NCI-H187 (cell line): ENCODE results near the gene FERMT2.
"Not testable (repeated sequence)": the region's sequence is repeated elsewhere in the genome, so short reads cannot be mapped to it uniquely, and the experiment has no call there.

Experiments used
- DNase-seq, 2 experiments: peaks; one replicate each; lab custom pipeline; 2025; lab: John Stamatoyannopoulos, UW

FERMT2 gene

DNA sequence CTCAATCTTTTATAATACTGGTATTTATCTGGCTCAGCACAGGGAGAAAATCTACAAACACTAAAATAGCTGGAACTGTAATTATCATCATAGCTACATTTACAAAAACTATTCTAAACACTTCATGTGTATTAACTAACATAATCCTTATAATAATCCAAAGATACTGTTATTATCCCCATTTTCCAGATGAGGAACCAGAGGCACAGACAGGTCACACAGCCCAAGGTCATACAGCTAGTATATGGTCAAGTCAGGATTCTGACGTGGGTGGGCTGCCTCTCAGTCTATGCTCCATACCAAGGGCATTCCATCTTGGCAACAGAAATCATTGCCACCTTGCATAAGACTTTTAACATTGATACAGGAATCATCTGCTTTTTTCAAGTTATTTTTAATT is 11.4 kb downstream of the FERMT2 start:
- no peak for DNase-seq

- DNase-seq: no peak
Observed at GRCh38 chr14:52937869-52938268, 13.0 kb downstream of the FERMT2 start.

DNA sequence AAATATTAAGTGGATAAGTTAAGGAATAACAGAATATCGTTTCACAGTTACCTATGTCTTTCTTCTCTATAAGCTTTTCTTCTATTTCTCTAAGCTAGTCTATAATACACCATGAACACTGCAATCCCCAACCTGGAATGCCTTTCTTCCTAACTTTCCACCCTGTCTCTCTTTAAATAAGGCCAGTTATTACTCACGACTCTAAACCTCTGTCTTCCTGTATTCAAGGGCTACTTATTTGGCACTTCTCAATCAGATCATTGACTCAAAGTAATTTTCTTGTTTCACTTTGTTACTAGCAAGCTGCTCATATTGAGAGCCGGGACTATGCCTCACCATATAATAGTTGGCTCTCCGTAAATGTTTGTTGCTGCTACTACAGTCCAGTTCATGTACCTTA is 13.5 kb downstream of the FERMT2 start:
- DNase-seq: no peak

DNA sequence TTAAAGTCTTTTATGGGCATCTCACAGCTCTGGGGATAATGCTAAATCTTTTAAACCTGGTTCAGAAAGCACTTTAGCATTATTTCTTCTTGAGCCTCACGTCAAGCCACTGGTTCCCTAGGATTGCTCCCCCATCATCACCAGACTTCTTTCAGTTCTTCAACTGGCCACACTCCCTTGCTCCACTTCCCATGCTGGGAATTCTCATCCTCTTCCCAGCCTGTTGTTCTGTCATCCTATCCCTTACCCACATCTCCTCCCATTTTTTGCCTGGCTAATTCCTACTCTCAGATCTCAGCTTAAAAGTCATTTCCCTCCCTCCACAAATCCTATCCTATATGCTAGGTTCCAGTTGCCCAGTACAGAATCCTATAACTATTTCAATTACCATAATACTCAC is 14.4 kb downstream of the FERMT2 start:
- no peak for DNase-seq

GRCh38 chr14:52935833-52936232 is 15.0 kb downstream of the FERMT2 start:
- DNase-seq: no peak

GRCh38 chr14:52934762-52935161 is 16.1 kb downstream of the FERMT2 start:
- DNase-seq: no peak

DNA sequence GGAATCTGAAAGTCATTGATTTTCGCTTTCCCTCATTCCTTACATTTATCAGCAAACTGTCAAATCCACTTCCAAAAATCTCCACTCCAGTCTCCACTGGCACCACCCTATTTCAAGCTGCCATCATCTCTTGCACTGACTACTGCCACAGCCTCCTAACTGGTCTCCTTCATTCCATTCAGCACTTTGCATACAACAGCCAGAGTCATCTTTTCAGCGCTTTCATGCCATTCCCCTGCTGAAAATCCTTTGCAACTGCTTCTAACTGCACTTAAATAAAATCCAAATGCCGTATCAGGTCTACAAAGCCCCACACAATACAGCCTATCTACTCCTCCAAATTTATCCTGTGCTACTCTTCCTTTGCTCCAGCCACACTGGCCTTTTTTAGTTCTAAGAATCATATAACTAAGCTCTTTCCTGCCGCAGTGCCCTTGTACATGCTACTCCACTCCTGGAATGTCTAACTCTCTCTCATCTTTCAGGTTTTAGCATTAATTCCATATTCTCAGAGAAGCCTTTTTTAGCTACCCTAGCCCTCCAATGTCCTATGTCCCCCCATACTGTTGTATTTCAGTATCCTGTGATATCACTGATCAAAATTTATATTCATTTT is 21.6 kb downstream of the FERMT2 start:
- no peak for DNase-seq

DNA sequence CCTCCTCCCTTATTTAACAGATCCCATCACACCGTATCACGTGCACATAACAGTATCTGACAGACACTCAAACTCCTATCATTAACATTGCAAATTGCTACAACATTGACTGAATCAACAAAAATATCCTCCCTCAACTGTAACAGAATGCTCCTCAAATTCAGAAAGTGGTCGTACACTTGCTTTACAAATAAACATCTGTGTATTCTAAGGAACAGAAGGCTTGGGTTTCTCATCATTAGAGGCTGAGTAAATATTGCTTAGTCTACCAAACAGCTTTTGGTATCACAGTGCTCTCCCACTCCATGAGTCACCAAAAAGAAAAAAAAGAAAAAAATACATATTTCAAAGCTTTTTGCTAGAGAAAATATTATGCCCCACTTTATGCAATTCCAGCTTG is 23.9 kb downstream of the FERMT2 start:
- DNase-seq: no peak

DNA sequence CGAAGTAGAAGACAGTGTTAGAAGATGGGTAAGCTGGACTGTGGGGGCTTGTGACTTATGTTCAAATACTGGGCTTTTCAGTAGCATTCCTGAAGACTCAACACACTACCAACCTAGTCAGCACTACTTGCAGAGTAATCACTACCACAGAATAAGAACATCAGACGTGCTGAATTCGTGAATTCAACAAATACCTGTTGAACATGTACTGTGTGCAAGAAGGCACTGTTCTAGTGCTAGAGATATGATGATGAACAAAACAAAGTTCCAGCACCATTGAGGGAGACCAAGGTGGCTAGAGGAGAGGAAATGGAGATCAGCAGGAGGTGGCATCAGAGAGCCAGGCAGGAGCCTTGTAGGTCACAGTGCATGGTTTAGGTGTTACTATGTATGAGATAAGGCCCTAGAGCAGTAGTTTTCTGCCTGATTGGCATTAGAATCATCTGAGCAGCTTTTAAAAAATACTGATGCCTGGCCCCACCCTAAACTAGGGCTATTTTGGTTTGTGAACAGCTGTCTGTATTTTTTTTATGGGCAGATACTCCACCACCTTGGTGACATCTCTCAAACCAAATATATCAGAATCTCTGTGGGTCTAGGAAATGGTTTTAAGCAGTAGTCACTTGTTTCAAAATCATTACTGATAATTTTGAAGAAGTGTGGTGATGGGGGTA is 26.8 kb downstream of the FERMT2 start:
- DNase-seq: no peak

DNA sequence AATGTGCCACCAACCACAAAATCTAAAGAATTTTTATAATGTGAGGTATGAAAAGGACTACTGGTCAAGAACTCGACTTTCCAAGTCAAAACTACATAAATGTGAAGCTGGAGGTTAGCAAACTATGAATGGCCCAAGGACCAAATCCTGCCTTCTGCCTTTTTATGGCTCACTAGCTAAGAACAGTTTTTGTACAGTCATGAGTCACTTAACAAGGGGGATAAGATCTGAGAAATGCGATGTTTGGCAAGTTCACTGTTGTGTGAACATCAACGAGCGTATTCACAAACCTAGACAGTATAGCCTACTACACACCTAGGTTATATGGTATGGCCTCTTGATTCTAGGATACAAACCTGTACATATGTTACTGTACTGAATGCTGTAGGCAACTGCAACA is 28.2 kb downstream of the FERMT2 start:
- DNase-seq: no peak

DNA sequence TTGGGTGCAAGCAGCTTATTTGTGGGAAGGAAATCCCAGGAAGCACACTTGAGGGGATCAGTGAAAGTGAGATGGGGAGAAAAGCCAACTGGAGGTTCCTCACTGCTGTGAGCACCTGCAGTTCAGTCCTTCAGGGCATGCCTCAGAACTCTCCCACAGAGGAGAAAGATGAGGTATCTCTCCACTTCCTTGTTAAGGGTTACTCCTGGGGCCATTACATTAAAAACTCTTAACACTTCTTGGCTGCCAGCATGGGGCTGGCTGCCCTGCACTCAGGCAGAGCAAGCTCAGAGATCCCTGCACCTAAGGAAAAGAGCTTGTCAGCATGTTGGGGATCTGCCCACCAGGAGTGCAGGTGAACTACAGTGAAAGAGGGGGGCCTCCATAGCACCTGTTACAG is 28.8 kb downstream of the FERMT2 start:
- DNase-seq: no peak

GRCh38 chr14:52920411-52920810 is 30.4 kb downstream of the FERMT2 start:
- DNase-seq: not testable (repeated sequence)

DNA sequence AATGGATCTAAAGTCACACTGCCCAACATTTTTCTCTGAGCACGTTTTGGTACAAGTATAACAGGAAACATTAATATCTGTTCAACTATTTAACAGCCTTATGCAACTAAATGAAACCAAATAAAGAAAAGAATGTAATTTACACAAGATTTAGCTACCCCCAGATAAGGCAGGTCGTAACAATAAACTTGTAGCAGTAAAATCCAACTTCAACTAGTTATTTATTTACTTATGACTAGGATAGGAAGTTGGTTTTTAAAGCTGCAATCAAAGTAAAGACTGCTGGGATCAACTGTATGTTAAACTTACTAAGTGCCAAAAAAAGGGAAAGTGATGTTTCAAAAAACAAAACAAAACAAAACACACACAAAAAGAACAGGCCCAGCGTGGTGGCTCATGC is 30.9 kb downstream of the FERMT2 start:
- no peak for DNase-seq

DNA sequence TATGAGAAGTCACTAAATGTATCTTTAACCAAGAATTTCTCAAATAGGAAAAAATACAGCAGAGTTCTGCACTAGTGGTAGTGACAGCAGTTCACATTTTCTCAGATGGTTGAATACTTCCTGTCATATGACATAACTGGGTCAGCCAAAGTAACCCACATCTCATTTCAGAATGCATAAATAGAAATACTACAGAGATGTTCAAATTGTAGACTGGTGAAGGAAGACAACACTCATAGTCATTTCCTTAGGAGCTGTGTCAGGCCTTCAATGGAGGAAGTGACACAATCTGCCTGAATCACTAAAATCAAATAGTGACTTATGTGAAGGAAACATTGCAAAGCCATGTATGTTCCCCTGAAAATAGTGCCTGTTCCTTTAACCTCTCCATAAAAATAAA is 32.4 kb downstream of the FERMT2 start:
- no peak for DNase-seq

DNA sequence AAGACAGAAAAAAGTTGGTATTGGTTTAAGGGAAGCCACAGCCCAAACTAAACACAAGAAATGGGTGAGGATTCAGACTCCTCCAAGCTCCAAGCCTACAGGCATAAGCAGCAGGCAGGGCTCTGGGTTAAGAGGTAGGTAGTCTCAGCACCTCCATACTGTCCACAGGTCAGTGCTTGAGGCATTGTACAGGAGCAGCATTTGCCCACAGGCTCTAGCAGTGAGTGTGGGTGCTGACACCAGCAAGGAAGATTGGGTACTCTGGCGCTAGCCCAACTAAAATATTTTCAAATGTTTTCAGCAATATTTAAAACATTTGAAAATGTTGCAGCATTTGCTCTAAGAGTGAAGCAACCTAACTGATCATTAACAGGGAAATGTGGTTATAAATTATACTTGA is 33.1 kb downstream of the FERMT2 start:
- no peak for DNase-seq

- no peak for DNase-seq
Observed at GRCh38 chr14:52914295-52914694, 36.6 kb downstream of the FERMT2 start.

- DNase-seq: no peak
Observed at GRCh38 chr14:52913271-52913670, 37.6 kb downstream of the FERMT2 start.

- no peak for DNase-seq
Observed at GRCh38 chr14:52911904-52912303, 38.9 kb downstream of the FERMT2 start.

GRCh38 chr14:52910572-52910971 is 40.3 kb downstream of the FERMT2 start:
- DNase-seq: no peak

DNA sequence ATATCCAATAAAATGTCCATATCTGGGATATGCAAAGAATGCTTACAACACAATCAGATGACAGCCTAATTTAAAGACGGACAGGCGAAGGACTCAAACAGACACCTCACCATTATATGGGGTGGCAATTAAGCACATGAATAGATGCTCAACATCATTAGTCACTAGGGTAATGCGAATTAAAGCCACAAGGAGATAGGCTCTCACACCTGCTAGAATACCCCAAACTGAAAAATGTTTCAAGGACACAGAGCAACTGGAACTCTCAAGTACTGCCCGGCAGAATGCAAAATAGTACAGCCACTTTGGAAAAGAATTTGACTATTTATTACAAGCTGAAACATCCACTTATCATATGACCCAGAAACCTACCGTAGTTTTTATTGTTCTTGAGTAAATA is 42.9 kb downstream of the FERMT2 start:
- DNase-seq: no peak

GRCh38 chr14:52906141-52906601 is 44.7 kb downstream of the FERMT2 start:
- DNase-seq: no peak

GRCh38 chr14:52902971-52903619 is 47.8 kb downstream of the FERMT2 start:
- DNase-seq: no peak

- DNase-seq: no peak
Observed at GRCh38 chr14:52901357-52901980, 49.4 kb downstream of the FERMT2 start.
